Measurements from ENCODE around the gene RANBP9.
A peak's percentile ranks its signal among the peaks of the same experiment; 100 is the strongest.

Gene RANBP9

GRCh38 chr6:13593103-13593502 lies 118.5 kb downstream of the RANBP9 start:
- DNase-seq, result no peak

DNA sequence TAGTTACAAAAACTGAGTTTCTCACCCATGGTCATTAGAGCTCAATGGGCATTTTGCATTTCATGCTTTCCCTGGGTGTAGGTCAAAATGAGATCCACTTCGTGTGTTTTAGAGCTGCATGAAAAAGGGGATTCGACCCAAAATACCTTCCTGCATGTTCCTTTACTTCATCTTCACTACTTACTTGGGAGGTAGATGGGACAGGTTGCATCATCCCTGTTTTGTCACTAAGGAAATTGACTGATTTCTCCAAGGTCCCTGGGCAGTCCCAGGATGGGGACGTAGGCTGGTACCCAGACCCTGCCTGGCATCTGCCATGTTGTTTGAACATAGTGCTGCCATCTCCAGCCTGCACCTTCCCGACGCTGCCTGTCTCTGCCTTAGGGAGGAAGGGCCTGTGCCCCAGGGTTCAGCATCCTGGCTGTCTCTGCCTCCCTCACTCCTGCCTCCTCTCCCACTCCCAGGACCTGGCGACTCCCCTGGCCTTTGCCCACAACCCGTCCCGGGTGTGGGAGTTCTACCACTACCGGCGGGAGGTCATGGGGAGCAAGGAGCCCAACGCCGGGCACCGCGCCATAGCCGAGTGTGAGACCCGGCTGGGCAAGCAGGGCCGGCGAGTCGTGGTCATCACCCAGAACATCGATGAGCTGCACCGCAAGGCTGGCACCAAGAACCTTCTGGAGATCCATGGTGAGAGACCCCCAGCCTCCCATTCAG lies 120.3 kb downstream of the RANBP9 start:
- no peak for DNase-seq

- no peak for DNase-seq
These were observed 121.0 kb downstream of the RANBP9 start for GRCh38 chr6:13590574-13591153.

DNA sequence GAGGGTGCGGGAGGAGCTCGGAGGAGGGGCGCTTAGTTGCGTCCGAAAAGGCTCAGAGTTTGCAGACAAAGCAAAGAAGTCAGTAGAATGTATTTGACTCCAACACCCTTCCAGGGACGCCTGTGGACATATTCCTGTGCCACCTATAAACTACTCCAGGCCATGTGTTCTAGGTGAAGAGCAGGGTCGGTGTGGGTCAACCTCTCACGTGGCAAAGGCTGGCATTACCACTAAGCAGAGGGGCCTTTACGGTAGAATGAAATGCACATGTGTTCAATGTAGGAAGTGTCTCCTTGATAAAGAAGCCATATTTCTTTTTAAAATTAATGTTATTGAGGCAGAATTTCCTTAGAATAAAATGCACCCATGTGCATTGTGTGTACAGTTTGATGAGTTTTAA lies 121.8 kb downstream of the RANBP9 start:
- DNase-seq, result no peak

DNA sequence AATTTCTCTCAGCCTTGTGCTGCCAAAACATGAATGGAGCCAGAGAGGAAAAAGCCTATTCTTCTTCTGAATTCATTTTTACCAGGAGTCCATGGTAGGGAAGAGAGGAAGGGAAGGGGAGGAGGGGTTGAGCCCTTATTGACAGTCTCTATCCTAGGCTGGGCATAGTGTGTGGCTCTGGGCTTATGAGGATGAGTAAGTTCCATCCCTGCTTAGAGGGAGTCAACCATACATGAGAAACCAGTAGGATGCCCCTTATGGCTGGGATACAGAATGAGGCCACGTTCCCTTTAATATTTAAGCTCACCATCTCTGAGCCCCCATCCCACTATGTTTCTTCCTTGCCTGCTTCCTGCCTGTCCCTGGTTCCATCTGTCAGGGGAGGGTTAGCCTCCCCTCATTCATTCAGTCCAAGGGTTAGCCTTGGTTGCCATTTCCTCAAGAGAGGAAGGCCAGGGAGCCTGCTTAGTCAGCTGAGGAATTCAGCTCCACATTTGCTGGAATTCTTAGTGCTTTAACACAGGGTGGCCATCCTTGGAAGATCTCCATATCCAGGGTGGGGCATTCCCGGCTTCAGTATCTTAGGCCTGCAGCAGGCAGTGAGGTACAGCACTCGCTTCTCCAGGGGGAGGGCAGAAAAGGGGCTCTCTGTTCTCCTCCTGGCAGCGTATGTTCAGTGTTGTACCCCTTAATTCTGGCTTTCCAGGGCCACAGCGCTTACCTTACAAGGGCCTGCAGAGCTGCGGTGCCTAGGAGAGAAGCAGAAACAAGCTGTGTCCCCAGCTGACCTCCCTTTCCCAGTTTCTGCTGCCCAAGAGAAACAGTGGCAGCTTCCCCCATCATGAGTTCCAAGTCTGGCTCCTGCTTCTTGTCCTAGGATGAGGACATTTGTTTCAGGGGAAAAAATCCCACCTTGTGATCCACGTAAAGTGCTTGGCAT lies 124.8 kb downstream of the RANBP9 start:
- DNase-seq, result no peak

- DNase-seq, result no peak
These were observed 129.9 kb downstream of the RANBP9 start for GRCh38 chr6:13581700-13582229.

- no peak for DNase-seq
These were observed 131.7 kb downstream of the RANBP9 start for GRCh38 chr6:13579911-13580310.

DNA sequence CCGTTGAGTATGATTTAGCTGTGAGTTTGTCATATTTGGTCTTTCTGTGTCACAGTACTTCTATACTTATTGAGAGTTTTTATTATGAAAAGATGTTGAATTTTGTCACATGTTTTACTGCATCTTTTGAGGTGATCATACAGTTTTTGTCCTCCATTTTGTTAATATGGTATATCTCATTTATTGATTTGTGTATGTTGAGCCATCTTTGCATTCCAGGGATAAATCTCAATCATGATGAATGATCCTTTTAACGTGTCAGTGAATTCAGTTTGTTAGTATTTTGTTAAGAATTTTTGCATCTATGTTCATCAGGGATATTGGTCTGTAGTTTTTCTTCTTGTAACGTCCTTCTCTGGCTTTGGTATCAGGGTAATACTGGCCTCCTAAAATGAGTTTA lies 133.7 kb downstream of the RANBP9 start:
- DNase-seq, result no peak

DNA sequence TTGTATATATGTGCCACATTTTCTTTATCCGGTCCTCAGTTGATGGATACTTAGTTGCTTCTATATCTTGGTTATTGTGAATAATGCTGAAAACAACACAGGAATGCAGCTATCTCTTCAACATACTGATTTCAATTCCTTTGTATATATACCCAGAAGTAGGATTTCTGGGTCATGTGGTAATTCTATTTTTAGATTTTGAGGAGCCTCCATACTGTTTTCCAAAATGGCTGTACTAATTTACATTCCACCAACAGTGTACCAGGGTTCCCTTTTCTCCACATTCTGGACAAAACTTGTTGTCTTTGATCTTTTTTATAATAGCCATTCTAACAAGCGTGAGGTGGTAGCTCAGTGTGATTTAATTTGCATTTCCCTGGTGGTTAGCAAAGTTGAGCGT lies 135.6 kb downstream of the RANBP9 start:
- DNase-seq, result no peak

DNA sequence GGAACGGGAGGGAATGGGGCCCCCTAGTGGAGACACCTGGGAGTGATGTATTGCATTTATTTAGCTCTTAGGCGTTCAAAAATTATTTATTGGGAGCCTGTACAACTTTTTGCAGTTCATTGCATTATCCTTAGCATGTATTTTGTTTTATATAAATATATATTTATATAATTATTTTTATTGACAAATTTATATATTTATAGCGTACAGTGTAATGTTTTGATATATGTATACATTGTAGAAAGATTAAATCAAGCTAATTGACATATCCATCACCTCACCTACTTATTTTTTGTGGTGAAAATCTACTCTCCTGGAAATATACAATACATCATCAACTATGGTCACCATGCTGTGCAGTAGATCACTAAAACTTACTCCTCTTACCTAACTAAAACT lies 136.3 kb downstream of the RANBP9 start:
- DNase-seq, result no peak

GRCh38 chr6:13574571-13575376 lies 136.9 kb downstream of the RANBP9 start, which contains the start of gene SIRT5:
Gene SIRT5 (plus strand): TSS chr6:13574601. CDS start chr6:13584111, 9,510 bp downstream.
- DNase-seq, result peak; percentile 63

GRCh38 chr6:13574149-13574570 lies 137.5 kb downstream of the RANBP9 start:
- DNase-seq, result peak; percentile 91

DNA sequence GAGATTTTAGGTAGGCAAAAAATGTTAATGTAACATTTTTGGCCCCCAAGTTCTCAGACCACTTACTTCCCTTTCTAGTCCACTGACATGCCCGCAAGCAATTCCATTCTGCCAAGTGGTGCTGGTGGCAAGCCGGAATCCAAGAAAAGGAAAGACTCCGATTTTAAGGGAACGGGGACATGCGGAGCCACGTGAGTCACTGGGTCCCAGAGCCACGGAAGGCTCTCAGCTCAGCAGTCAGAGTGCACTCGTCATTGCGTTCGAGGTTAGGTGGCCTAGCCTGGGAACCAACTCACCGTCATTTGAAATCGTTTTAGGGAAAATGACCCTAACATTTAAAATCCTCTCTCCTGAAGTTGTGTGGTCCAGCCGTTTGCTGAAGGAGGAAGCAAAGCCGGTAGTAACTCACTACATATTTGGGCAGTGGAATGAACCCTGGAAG lies 137.9 kb downstream of the RANBP9 start:
- peak; percentile 16 for DNase-seq

DNA sequence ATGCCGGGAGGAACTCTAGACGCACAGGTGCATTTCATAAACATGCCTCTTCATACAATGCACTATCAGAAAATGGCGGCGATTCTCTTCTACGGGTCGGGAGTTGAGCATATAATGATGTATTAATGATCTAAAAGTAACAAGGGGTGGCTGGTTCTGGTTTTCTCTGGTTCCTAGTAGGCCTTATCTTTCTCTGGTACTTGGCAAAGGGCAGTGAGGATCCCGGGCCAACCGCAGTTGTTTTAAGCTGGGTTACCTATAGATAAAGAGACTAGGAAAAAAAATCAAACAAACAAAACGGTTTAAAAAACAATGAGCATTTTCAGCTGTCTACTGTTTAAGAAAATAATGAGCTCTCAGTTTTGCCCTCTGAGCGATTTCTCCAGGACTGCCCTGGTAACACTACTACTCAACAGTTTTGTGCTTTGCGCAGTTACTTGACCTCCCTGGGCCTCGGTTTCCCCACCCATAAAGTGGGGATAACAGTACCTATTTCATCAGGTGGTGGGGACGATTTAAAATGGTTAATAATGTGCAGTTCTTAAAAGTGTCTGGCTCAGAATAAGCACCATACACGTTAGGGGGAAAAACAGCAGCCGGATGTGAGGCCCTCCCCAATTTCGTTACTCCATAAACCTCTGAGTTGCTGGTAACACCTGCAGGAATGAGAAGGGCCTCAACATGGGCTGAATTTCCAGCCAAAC lies 138.5 kb downstream of the RANBP9 start:
- no peak for DNase-seq

- DNase-seq, result no peak
These were observed 139.4 kb downstream of the RANBP9 start for GRCh38 chr6:13572240-13572639.
